IPS-15b (cell line): ENCODE results near the gene PLCB1.

ENCODE experiments used
- H3K27me3 ChIP-seq: one replicate; pipeline ENCODE4 v1.6.1; 2013; ENCODE audit warnings: low read length; ENCODE audit not compliant: control insufficient read depth, insufficient read depth
- H3K36me3 ChIP-seq: one replicate; pipeline ENCODE4 v1.6.1; 2013; ENCODE audit warnings: low read length; ENCODE audit not compliant: control insufficient read depth, insufficient read depth
- H3K4me1 ChIP-seq: one replicate; pipeline ENCODE4 v1.6.1; 2013; ENCODE audit warnings: mild to moderate bottlenecking, low read length; ENCODE audit not compliant: control insufficient read depth, insufficient read depth
- H3K4me3 ChIP-seq: one replicate; pipeline ENCODE4 v1.5.1; 2013; ENCODE audit warnings: low read depth, low read length
- H3K9ac ChIP-seq: one replicate; pipeline ENCODE4 v1.6.1; 2013; ENCODE audit warnings: low read depth, mild to moderate bottlenecking, low read length
- H3K9me3 ChIP-seq: one replicate; pipeline ENCODE4 v1.6.1; 2013; ENCODE audit warnings: mild to moderate bottlenecking, low read length; ENCODE audit not compliant: control insufficient read depth, insufficient read depth

The PLCB1 gene

GRCh38 chr20:8874437-8874836 is 742.4 kb downstream of the PLCB1 start:
- Histone ChIP-seq H3K36me3 (no peaks in the 10 kb centered on the region), H3K4me1 (no peaks in the 10 kb centered on the region), H3K4me3 (no peak overlapping the region), H3K9me3 (no peaks in the 10 kb centered on the region), H3K27me3 (no peaks in the 10 kb centered on the region), H3K9ac (no peak overlapping the region)

- Histone ChIP-seq H3K4me1 (no peaks in the 10 kb centered on the region), H3K36me3 (no peaks in the 10 kb centered on the region), H3K9me3 (no peaks in the 10 kb centered on the region)
Measured at GRCh38 chr20:8875586-8875985, 743.5 kb downstream of the PLCB1 start.

GRCh38 chr20:8876366-8876765 is 744.3 kb downstream of the PLCB1 start:
- Histone ChIP-seq H3K9me3 (no peaks in the 10 kb centered on the region), H3K36me3 (no peaks in the 10 kb centered on the region), H3K27me3 (no peaks in the 10 kb centered on the region), H3K4me3 (no peak overlapping the region), H3K4me1 (no peaks in the 10 kb centered on the region), H3K9ac (no peak overlapping the region)

More at GRCh38 chr20:8875586-8875985, 743.5 kb downstream of the PLCB1 start:
- no peaks in the 10 kb centered on the region for H3K27me3 ChIP-seq
- no peak overlapping the region for H3K9ac ChIP-seq
- H3K4me3 ChIP-seq, result no peak overlapping the region

GRCh38 chr20:8877294-8877693 is 745.2 kb downstream of the PLCB1 start:
- no peaks in the 10 kb centered on the region for H3K36me3 ChIP-seq
- no peak overlapping the region for H3K4me3 ChIP-seq
- no peaks in the 10 kb centered on the region for H3K9me3 ChIP-seq
- H3K4me1 ChIP-seq, result no peaks in the 10 kb centered on the region
- no peak overlapping the region for H3K9ac ChIP-seq
- H3K27me3 ChIP-seq, result no peaks in the 10 kb centered on the region

GRCh38 chr20:8879669-8880068 is 747.6 kb downstream of the PLCB1 start:
- Histone ChIP-seq H3K4me3 (no peak overlapping the region), H3K4me1 (no peaks in the 10 kb centered on the region), H3K36me3 (no peaks in the 10 kb centered on the region), H3K27me3 (no peaks in the 10 kb centered on the region), H3K9me3 (no peaks in the 10 kb centered on the region), H3K9ac (no peak overlapping the region)

- Histone ChIP-seq H3K4me3 (no peak overlapping the region), H3K27me3 (no peaks in the 10 kb centered on the region), H3K9me3 (no peaks in the 10 kb centered on the region), H3K9ac (no peak overlapping the region), H3K36me3 (no peaks in the 10 kb centered on the region), H3K4me1 (no peaks in the 10 kb centered on the region)
Measured at GRCh38 chr20:8880085-8880853, 748.2 kb downstream of the PLCB1 start.

GRCh38 chr20:8891039-8891438 is 759.0 kb downstream of the PLCB1 start:
- no peak overlapping the region for H3K9ac ChIP-seq
- H3K27me3 ChIP-seq, result no peaks in the 10 kb centered on the region

GRCh38 chr20:8895472-8895871 is 763.4 kb downstream of the PLCB1 start:
- H3K9me3 ChIP-seq, result peaks cover 5% of the 10 kb centered on the region
- no peak overlapping the region for H3K9ac ChIP-seq
- no peaks in the 10 kb centered on the region for H3K27me3 ChIP-seq
- no peak overlapping the region for H3K4me3 ChIP-seq
- H3K36me3 ChIP-seq, result no peaks in the 10 kb centered on the region
- H3K4me1 ChIP-seq, result no peaks in the 10 kb centered on the region

More at GRCh38 chr20:8891039-8891438, 759.0 kb downstream of the PLCB1 start:
- Histone ChIP-seq H3K36me3 (no peaks in the 10 kb centered on the region), H3K9me3 (peaks cover 5% of the 10 kb centered on the region), H3K4me3 (no peak overlapping the region), H3K4me1 (no peaks in the 10 kb centered on the region)

- peaks cover 12% of the 10 kb centered on the region for H3K4me1 ChIP-seq
- no peak overlapping the region for H3K9ac ChIP-seq
- no peak overlapping the region for H3K4me3 ChIP-seq
- H3K36me3 ChIP-seq, result no peaks in the 10 kb centered on the region
- H3K27me3 ChIP-seq, result no peaks in the 10 kb centered on the region
- peaks cover 5% of the 10 kb centered on the region for H3K9me3 ChIP-seq
Measured at GRCh38 chr20:8898823-8899222, 766.8 kb downstream of the PLCB1 start.

- no peak overlapping the region for H3K4me3 ChIP-seq
- no peaks in the 10 kb centered on the region for H3K27me3 ChIP-seq
- H3K9ac ChIP-seq, result no peak overlapping the region
- peaks cover 12% of the 10 kb centered on the region for H3K4me1 ChIP-seq
- no peaks in the 10 kb centered on the region for H3K36me3 ChIP-seq
- no peaks in the 10 kb centered on the region for H3K9me3 ChIP-seq
Measured at GRCh38 chr20:8901237-8902025, 769.4 kb downstream of the PLCB1 start.

GRCh38 chr20:8903655-8904605 is 771.9 kb downstream of the PLCB1 start:
- H3K9me3 ChIP-seq, result no peaks in the 10 kb centered on the region
- no peaks in the 10 kb centered on the region for H3K36me3 ChIP-seq

More at GRCh38 chr20:8903655-8904605, 771.9 kb downstream of the PLCB1 start:
- Histone ChIP-seq H3K9ac (no peak overlapping the region), H3K4me3 (no peak overlapping the region), H3K4me1 (peaks cover 12% of the 10 kb centered on the region), H3K27me3 (no peaks in the 10 kb centered on the region)
